ENCODE measurements around the gene LBHD2.
"Not testable (repeated sequence)": the region's sequence is repeated elsewhere in the genome, so short reads cannot be mapped to it uniquely, and the experiment has no call there.

The LBHD2 gene

DNA sequence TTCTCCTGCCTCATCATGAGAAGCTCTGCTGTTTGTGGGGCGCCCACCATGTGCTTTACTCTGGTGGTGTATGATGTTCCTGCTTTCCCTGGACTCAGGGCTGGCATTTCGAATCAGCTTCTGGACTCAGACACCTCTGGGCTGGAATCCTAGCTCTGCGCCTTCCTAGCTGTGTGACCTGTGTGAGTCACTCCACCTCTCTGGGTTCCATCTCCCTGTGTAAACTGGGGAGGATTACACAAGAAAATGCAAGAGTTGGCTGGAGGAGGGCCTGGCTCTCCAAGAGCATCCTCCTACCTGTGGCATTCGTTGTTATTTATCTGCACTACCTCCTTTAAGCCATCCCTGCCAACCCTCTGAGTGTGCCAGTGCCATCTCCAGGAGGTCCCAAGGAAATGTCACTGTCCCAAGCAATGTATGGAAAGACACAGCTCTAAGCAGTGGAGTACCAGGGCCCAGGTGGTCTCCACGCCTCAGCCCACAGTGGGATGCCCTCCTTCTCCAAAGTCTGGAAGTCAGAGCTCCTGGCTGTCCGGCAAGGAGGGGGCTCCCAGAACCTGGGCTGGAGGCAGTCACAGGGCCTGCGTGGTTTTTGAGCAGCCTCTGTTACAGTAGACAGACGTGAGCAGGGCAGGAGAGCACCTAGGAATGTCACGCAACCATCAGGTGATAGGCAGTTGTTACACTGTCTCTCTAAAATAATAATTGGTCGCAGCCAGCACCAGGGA lies 32.0 kb downstream of the LBHD2 start:
- H3K14ac ChIP-seq (ENCODE audit: low read length in 2 of 2) = no peak overlapping the region
- H2AK5ac ChIP-seq (ENCODE audit: low read length, severe bottlenecking) = peak overlapping the region; percentile 10
- H4K8ac ChIP-seq (ENCODE audit: low read length) = no peak overlapping the region
- H2BK5ac ChIP-seq (ENCODE audit: low read depth, low read length, poor library complexity, severe bottlenecking) = no peak overlapping the region
- H3K4me1 ChIP-seq (ENCODE audit: control insufficient read depth, insufficient read depth, low read depth, low read length) = peaks cover 42% of the 10 kb centered on the region
- no peaks in the 10 kb centered on the region for H3K9me3 ChIP-seq (ENCODE audit: control insufficient read depth, low read length)
- H3K4me3 ChIP-seq (ENCODE audit: insufficient read depth in 1 of 2, low read depth in 1 of 2, low read length in 2 of 2) = no peak overlapping the region
- WGBS = 95% methylated on average over 10 of the region's 10 CpGs
- no peak overlapping the region for H3K4ac ChIP-seq (ENCODE audit: low read depth in 1 of 2, low read length in 2 of 2)
- H4K91ac ChIP-seq (ENCODE audit: low read length) = no peak overlapping the region
- no peak overlapping the region for H3K27ac ChIP-seq (ENCODE audit: low read length, poor library complexity, severe bottlenecking)
- no peak overlapping the region for H3K9ac ChIP-seq (ENCODE audit: low read length)
- H2BK12ac ChIP-seq (ENCODE audit: low read length in 2 of 2) = peak overlapping the region in 1 of 2 experiments; percentile 73
- no peaks in the 10 kb centered on the region for H3K27me3 ChIP-seq (ENCODE audit: control insufficient read depth in 1 of 2, insufficient read depth in 1 of 2, low read length in 2 of 2)
- no peak overlapping the region for H3K4me2 ChIP-seq (ENCODE audit: low read length, poor library complexity, severe bottlenecking)
- no peak overlapping the region for H2BK120ac ChIP-seq (ENCODE audit: low read depth, low read length)
- no peaks in the 10 kb centered on the region for H3K36me3 ChIP-seq (ENCODE audit: control insufficient read depth in 1 of 2, insufficient read depth in 2 of 2, low read depth in 1 of 2, low read length in 2 of 2)
- no peak overlapping the region for H3K23ac ChIP-seq (ENCODE audit: low read length in 2 of 2)
- H2AFZ ChIP-seq (ENCODE audit: low read depth, low read length) = no peak overlapping the region
- H2BK15ac ChIP-seq (ENCODE audit: low read depth, poor library complexity, severe bottlenecking) = no peak overlapping the region
- no peaks in the 10 kb centered on the region for H3K79me1 ChIP-seq (replicated peaks; ENCODE audit: low read length, poor library complexity, severe bottlenecking)
- no peak overlapping the region for H3K18ac ChIP-seq (ENCODE audit: low read depth in 1 of 2, low read length in 2 of 2)
- DNase-seq = peak; percentile 61

DNA sequence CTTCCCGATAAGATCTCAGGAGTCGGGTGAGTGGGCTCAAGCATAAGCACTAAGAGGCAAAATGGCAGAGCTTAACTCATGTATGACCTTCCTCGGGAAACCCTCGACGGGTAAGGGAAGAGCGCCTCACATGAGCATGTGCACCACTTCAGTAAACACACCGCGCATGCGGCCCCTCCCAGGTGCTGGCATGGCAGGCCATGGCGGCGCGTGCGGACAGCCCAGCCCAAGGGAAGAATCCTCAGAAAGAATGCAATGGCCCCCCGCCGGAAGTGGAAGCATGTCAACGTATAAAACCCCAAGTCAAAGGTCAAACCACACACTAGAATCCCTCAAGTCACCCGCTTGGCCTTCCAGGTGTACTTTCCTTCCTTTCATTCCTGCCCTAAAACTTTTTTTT lies 32.6 kb downstream of the LBHD2 start:
- Histone ChIP-seq H4K8ac (ENCODE audit: low read length) (peak overlapping the region; percentile 46), H3K36me3 (ENCODE audit: control insufficient read depth in 1 of 2, insufficient read depth in 2 of 2, low read depth in 1 of 2, low read length in 2 of 2) (no peaks in the 10 kb centered on the region), H2BK5ac (ENCODE audit: low read depth, low read length, poor library complexity, severe bottlenecking) (no peak overlapping the region)

DNA sequence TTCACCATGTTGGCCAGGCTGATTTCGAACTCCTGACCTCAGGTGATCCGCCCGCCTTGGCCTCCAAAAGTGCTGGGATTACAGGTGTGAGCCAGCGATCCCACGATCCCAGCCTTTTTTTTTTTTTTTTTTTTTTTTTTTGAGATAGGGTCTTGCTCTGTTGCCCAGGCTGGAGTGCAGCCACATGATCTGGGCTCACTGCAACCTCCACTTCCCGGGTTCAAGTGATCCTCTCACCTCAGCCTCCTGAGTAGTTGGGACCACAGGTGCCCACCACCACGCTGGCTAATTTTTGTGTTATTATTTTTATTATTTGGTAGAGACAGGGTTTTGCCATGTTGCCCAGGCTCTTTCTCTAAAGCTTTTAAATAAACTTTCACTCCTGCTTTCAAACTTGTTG lies 33.5 kb downstream of the LBHD2 start:
- not testable (repeated sequence) for H3K27me3 ChIP-seq (ENCODE audit: control insufficient read depth in 1 of 2, insufficient read depth in 1 of 2, low read length in 2 of 2); H2BK120ac ChIP-seq (ENCODE audit: low read depth, low read length); H2BK12ac ChIP-seq (ENCODE audit: low read length in 2 of 2); H2AK5ac ChIP-seq (ENCODE audit: low read length, severe bottlenecking); H2BK15ac ChIP-seq (ENCODE audit: low read depth, poor library complexity, severe bottlenecking); H3K4me2 ChIP-seq (ENCODE audit: low read length, poor library complexity, severe bottlenecking); H3K27ac ChIP-seq (ENCODE audit: low read length, poor library complexity, severe bottlenecking); H2AFZ ChIP-seq (ENCODE audit: low read depth, low read length); H3K23ac ChIP-seq (ENCODE audit: low read length in 2 of 2); H3K14ac ChIP-seq (ENCODE audit: low read length in 2 of 2); H3K9me3 ChIP-seq (ENCODE audit: control insufficient read depth, low read length); H4K91ac ChIP-seq (ENCODE audit: low read length); H2BK5ac ChIP-seq (ENCODE audit: low read depth, low read length, poor library complexity, severe bottlenecking); H3K4ac ChIP-seq (ENCODE audit: low read depth in 1 of 2, low read length in 2 of 2); DNase-seq; H3K79me1 ChIP-seq (replicated peaks; ENCODE audit: low read length, poor library complexity, severe bottlenecking); H3K36me3 ChIP-seq (ENCODE audit: control insufficient read depth in 1 of 2, insufficient read depth in 2 of 2, low read depth in 1 of 2, low read length in 2 of 2); H3K4me3 ChIP-seq (ENCODE audit: insufficient read depth in 1 of 2, low read depth in 1 of 2, low read length in 2 of 2); H4K8ac ChIP-seq (ENCODE audit: low read length); H3K18ac ChIP-seq (ENCODE audit: low read depth in 1 of 2, low read length in 2 of 2)
- 98% methylated on average over 6 of the region's 7 CpGs for WGBS
- Histone ChIP-seq H3K9ac (ENCODE audit: low read length) (peak overlapping the region; percentile 36), H3K4me1 (ENCODE audit: control insufficient read depth, insufficient read depth, low read depth, low read length) (peaks cover 41% of the 10 kb centered on the region)

More for the DNA sequence above, 32.6 kb downstream of the LBHD2 start:
- H2BK120ac ChIP-seq (ENCODE audit: low read depth, low read length) = no peak overlapping the region
- peak overlapping the region; percentile 37 for H2AK5ac ChIP-seq (ENCODE audit: low read length, severe bottlenecking)
- H3K4ac ChIP-seq (ENCODE audit: low read depth in 1 of 2, low read length in 2 of 2) = no peak overlapping the region
- no peak overlapping the region for H3K23ac ChIP-seq (ENCODE audit: low read length in 2 of 2)
- H2AFZ ChIP-seq (ENCODE audit: low read depth, low read length) = no peak overlapping the region
- peak overlapping the region; percentile 20 for H4K91ac ChIP-seq (ENCODE audit: low read length)
- H3K79me1 ChIP-seq (replicated peaks; ENCODE audit: low read length, poor library complexity, severe bottlenecking) = no peaks in the 10 kb centered on the region
- H2BK15ac ChIP-seq (ENCODE audit: low read depth, poor library complexity, severe bottlenecking) = peak overlapping the region; percentile 50
- peaks cover 42% of the 10 kb centered on the region for H3K4me1 ChIP-seq (ENCODE audit: control insufficient read depth, insufficient read depth, low read depth, low read length)
- H3K9ac ChIP-seq (ENCODE audit: low read length) = no peak overlapping the region
- H3K18ac ChIP-seq (ENCODE audit: low read depth in 1 of 2, low read length in 2 of 2) = no peak overlapping the region
- H3K14ac ChIP-seq (ENCODE audit: low read length in 2 of 2) = no peak overlapping the region
- H3K27ac ChIP-seq (ENCODE audit: low read length, poor library complexity, severe bottlenecking) = no peak overlapping the region
- H3K27me3 ChIP-seq (ENCODE audit: control insufficient read depth in 1 of 2, insufficient read depth in 1 of 2, low read length in 2 of 2) = no peaks in the 10 kb centered on the region
- H2BK12ac ChIP-seq (ENCODE audit: low read length in 2 of 2) = peak overlapping the region in 1 of 2 experiments; percentile 75
- no peak overlapping the region for H3K4me3 ChIP-seq (ENCODE audit: insufficient read depth in 1 of 2, low read depth in 1 of 2, low read length in 2 of 2)
- DNase-seq = no peak
- no peak overlapping the region for H3K4me2 ChIP-seq (ENCODE audit: low read length, poor library complexity, severe bottlenecking)
- H3K9me3 ChIP-seq (ENCODE audit: control insufficient read depth, low read length) = no peaks in the 10 kb centered on the region
- 82% methylated on average over 17 of the region's 17 CpGs for WGBS

GRCh38 chr14:103118018-103118662 lies 34.1 kb downstream of the LBHD2 start:
- Histone ChIP-seq H3K18ac (ENCODE audit: low read depth in 1 of 2, low read length in 2 of 2) (peak overlapping the region; percentile 56 to 87), H3K36me3 (ENCODE audit: control insufficient read depth in 1 of 2, insufficient read depth in 2 of 2, low read depth in 1 of 2, low read length in 2 of 2) (no peaks in the 10 kb centered on the region), H2BK15ac (ENCODE audit: low read depth, poor library complexity, severe bottlenecking) (peak overlapping the region; percentile 82), H3K23ac (ENCODE audit: low read length in 2 of 2) (no peak overlapping the region), H3K9me3 (ENCODE audit: control insufficient read depth, low read length) (no peaks in the 10 kb centered on the region), H4K8ac (ENCODE audit: low read length) (peak overlapping the region; percentile 89), H3K14ac (ENCODE audit: low read length in 2 of 2) (no peak overlapping the region), H2BK120ac (ENCODE audit: low read depth, low read length) (peak overlapping the region; percentile 78), H2AK5ac (ENCODE audit: low read length, severe bottlenecking) (peak overlapping the region; percentile 28), H3K4me3 (ENCODE audit: insufficient read depth in 1 of 2, low read depth in 1 of 2, low read length in 2 of 2) (no peak overlapping the region), H4K91ac (ENCODE audit: low read length) (peak overlapping the region; percentile 93), H3K27ac (ENCODE audit: low read length, poor library complexity, severe bottlenecking) (no peak overlapping the region), H3K4me1 (ENCODE audit: control insufficient read depth, insufficient read depth, low read depth, low read length) (peaks cover 42% of the 10 kb centered on the region), H3K4ac (ENCODE audit: low read depth in 1 of 2, low read length in 2 of 2) (peak overlapping the region; percentile 34 to 84), H2AFZ (ENCODE audit: low read depth, low read length) (no peak overlapping the region), H2BK5ac (ENCODE audit: low read depth, low read length, poor library complexity, severe bottlenecking) (no peak overlapping the region), H3K9ac (ENCODE audit: low read length) (peak overlapping the region; percentile 31), H3K27me3 (ENCODE audit: control insufficient read depth in 1 of 2, insufficient read depth in 1 of 2, low read length in 2 of 2) (no peaks in the 10 kb centered on the region), H3K79me1 (replicated peaks; ENCODE audit: low read length, poor library complexity, severe bottlenecking) (no peaks in the 10 kb centered on the region), H2BK12ac (ENCODE audit: low read length in 2 of 2) (peak overlapping the region; percentile 14 to 88), H3K4me2 (ENCODE audit: low read length, poor library complexity, severe bottlenecking) (no peak overlapping the region)
- 53% methylated on average over 9 of the region's 10 CpGs for WGBS
- DNase-seq = peak; percentile 44

Measured in mesenchymal stem cell (in vitro differentiated cells and primary cell).